HCT116 (cell line): ENCODE measurements around the gene LIMK2.

Experiments used
- CTCF ChIP-seq, 3 experiments: fragments of 200-600 bp in 1 of 3; sonication (generic) in 1 of 3; IDR thresholded peaks in 2 of 3; conservative IDR thresholded peaks in 1 of 3; 2 replicates each; pipeline ENCODE4 v1.5.1; 2012 to 2017; ENCODE audit warnings: low read depth in 2 of 3, low read length in 2 of 3, antibody characterized with exemption in 1 of 3, borderline replicate concordance in 1 of 3, control low read depth in 1 of 3, mild to moderate bottlenecking in 1 of 3, mixed read lengths in 1 of 3, mixed run types in 1 of 3, moderate library complexity in 1 of 3; ENCODE audit not compliant: insufficient read depth in 1 of 3
- ELF1 ChIP-seq: IDR thresholded peaks from 2 replicates; pipeline ENCODE4 v1.6.1; 2012; ENCODE audit warnings: low read depth, borderline replicate concordance
- EZH2 ChIP-seq: fragments of 200-600 bp; sonication (generic); IDR thresholded peaks from 2 replicates; pipeline ENCODE4 v1.6.1; 2017; ENCODE audit warnings: antibody characterized with exemption, mixed run types
- POLR2AphosphoS5 ChIP-seq: IDR thresholded peaks from 2 replicates; pipeline ENCODE4 v1.6.1; 2011; ENCODE audit warnings: mild to moderate bottlenecking, low read depth, low read length, moderate library complexity
- SIN3A ChIP-seq: IDR thresholded peaks from 2 replicates; pipeline ENCODE4 v1.6.1; 2012; ENCODE audit warnings: low read depth
- TCF7L2 ChIP-seq: IDR thresholded peaks from 2 replicates; pipeline ENCODE4 v1.7.0; 2011; ENCODE audit warnings: borderline replicate concordance, inconsistent platforms; ENCODE audit not compliant: insufficient read depth, insufficient read length; ENCODE audit errors: extremely low read depth
- YY1 ChIP-seq: IDR thresholded peaks from 2 replicates; pipeline ENCODE4 v1.6.1; 2011; ENCODE audit warnings: low read length, low read depth, moderate library complexity, mild to moderate bottlenecking; ENCODE audit not compliant: insufficient replicate concordance; ENCODE audit errors: extremely low read depth
- ZNF274 ChIP-seq: fragments of 200-500 bp; sonication (Bioruptor generic); IDR thresholded peaks from 2 replicates; pipeline ENCODE4 v1.6.1; 2014; ENCODE audit warnings: mild to moderate bottlenecking, low read depth, low read length, inconsistent platforms

- TF ChIP-seq POLR2AphosphoS5 (no peak), CTCF (IDR thresholded peaks at IDR 0.05 in 2 of 3, conservative IDR thresholded peaks at IDR 0.05 in 1 of 3; ENCODE audit: borderline replicate concordance in 1 of 3, insufficient read depth in 1 of 3, low read depth in 2 of 3, low read length in 2 of 3) (peak in 2 of 3 experiments; percentile 16 to 17; a peak in 2 of 6 replicates), ZNF274 (no peak), YY1 (no peak), EZH2 (no peak), ELF1 (no peak), TCF7L2 (no peak), SIN3A (no peak)
Measured at GRCh38 chr22:31241936-31242335, 29.8 kb downstream of the LIMK2 start.
